GM12892 (cell line): Measurements from ENCODE around the gene CEP162.

Experiments used
- POLR2A ChIP-seq: IDR thresholded peaks from 2 replicates; pipeline ENCODE4 v1.6.1; 2011; ENCODE audit warnings: low read depth, low read length, control low read depth
- POLR2AphosphoS5 ChIP-seq: IDR thresholded peaks from 2 replicates; pipeline ENCODE4 v1.6.1; 2011; ENCODE audit warnings: low read depth, low read length, control low read depth
- TAF1 ChIP-seq: IDR thresholded peaks from 2 replicates; pipeline ENCODE4 v1.6.1; 2011; ENCODE audit warnings: low read depth, mild to moderate bottlenecking, control low read depth, low read length, borderline replicate concordance

DNA sequence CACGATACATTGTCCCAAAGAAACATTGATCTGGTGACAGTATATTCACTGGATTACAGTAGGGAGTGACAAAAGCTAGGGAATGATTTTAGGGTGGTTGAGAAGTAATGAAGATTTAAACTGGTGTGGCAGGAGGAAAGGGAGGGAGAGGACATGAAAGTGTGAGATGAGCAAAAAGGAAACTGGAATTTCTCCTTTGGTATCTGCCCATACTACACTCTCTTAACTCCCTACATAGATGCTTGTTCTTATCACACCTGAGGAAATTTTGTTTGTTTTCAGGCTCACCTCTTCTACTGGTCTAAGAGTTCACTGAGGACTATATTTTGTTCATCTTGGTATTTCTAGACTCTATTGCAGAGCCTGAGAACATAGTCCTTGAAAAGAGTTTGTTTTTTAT lies 44.9 kb upstream of the CEP162 start:
- TF ChIP-seq POLR2A (no peak), POLR2AphosphoS5 (no peak), TAF1 (no peak)
